Thyroid gland (tissue), 4 donors: ENCODE data around the gene SLC25A36. TPM values are rescaled to one million over a fixed set of nuclear protein-coding genes. Genes with fewer than 3 reads are reported as not detected.

Experiments used
- DNase-seq, 2 donors: peaks; one replicate each; pipeline ENCODE4 v3.0.0-alpha.2; 2019
- H3K27ac ChIP-seq, 3 donors: fragments of 200-600 bp; sonication (generic); 1 replicate in 2 of 3; 2 replicates in 1 of 3; pipeline ENCODE4 v1.5.1; 2016 to 2019; ENCODE audit warnings: mild to moderate bottlenecking in 1 of 3, moderate library complexity in 1 of 3
- H3K27me3 ChIP-seq: fragments of 200-600 bp; sonication (generic); one replicate; pipeline ENCODE4 v1.5.1; 2019
- H3K36me3 ChIP-seq, 2 donors: fragments of 200-600 bp; sonication (generic); one replicate each; pipeline ENCODE4 v1.5.1; 2016 to 2019
- H3K4me1 ChIP-seq, 2 donors: fragments of 200-600 bp; sonication (generic); one replicate each; pipeline ENCODE4 v1.5.1; 2017 to 2019
- H3K4me3 ChIP-seq, 3 donors: fragments of 200-600 bp; sonication (generic); replicated peaks in 1 of 3; 1 replicate in 2 of 3; 2 replicates in 1 of 3; pipeline ENCODE4 v1.5.1; 2016; ENCODE audit warnings: mild to moderate bottlenecking in 1 of 3
- H3K9me3 ChIP-seq: fragments of 200-600 bp; sonication (generic); one replicate; pipeline ENCODE4 v1.5.1; 2017
- POLR2A ChIP-seq, 2 donors: fragments of 450-650 bp; IDR thresholded peaks; one replicate each; pipeline ENCODE4 v1.6.1; 2017; ENCODE audit warnings: antibody characterized with exemption in 2 of 2, mild to moderate bottlenecking in 2 of 2, moderate library complexity in 1 of 2
- WGBS, 2 donors: methylation state at CpG; one replicate each; pipeline ENCODE4 v1.1.5; 2017; 5-methylcytosine and 5-hydroxymethylcytosine counted together
- intact Hi-C: fragments of 100-400 bp; cut with DNase I; formaldehyde crosslinking; loops from one replicate; pipeline ENCODE4 v1.15.1; 2023
- total RNA-seq, 4 donors: library from RNA; depleted of rRNA; stranded (reverse); fragments of >200 nt; gene quantifications; one replicate each; pipeline ENCODE4 v1.2.3, GENCODE V29; 2016
- TF ChIP-seq, protein P1 (sequence below), 6 experiments: fragments of 200-600 bp in 3 of 6; fragments of 450-650 bp in 3 of 6; sonication (generic) in 3 of 6; IDR thresholded peaks; one replicate each; pipeline ENCODE4 v1.5.1; 2016 to 2019; ENCODE audit warnings: antibody characterized with exemption in 6 of 6, mild to moderate bottlenecking in 2 of 6, inconsistent platforms in 1 of 6, moderate library complexity in 1 of 6

The SLC25A36 gene
- total RNA-seq, 4 donors from 2014 or later = 102 to 226 (median 145) TPM

DNA sequence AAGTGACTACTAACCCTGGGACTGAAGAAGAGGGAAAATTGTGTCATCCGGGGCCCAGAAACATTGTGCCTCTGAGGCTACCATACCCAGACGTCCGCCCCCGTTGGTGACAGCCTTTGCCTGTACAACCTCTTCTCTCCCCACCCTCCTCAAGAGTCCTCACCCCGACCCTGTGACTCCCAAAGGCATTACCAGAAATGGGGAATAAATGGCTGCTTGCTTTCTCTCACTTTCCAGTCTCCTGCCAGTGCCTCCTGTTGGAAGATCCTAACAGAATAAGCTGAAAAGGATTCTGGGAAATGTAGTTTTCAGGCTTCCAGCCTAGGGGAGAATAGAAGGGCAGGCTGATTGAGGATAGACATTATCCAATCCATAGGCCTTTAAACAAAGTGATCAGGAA lies 30.8 kb upstream of the SLC25A36 start:
- TF ChIP-seq POLR2A (IDR thresholded peaks at IDR 0.05) = no peak
- TF ChIP-seq, protein P1, sequence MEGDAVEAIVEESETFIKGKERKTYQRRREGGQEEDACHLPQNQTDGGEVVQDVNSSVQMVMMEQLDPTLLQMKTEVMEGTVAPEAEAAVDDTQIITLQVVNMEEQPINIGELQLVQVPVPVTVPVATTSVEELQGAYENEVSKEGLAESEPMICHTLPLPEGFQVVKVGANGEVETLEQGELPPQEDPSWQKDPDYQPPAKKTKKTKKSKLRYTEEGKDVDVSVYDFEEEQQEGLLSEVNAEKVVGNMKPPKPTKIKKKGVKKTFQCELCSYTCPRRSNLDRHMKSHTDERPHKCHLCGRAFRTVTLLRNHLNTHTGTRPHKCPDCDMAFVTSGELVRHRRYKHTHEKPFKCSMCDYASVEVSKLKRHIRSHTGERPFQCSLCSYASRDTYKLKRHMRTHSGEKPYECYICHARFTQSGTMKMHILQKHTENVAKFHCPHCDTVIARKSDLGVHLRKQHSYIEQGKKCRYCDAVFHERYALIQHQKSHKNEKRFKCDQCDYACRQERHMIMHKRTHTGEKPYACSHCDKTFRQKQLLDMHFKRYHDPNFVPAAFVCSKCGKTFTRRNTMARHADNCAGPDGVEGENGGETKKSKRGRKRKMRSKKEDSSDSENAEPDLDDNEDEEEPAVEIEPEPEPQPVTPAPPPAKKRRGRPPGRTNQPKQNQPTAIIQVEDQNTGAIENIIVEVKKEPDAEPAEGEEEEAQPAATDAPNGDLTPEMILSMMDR (IDR thresholded peaks at IDR 0.05) = no peak
- intact Hi-C loops = no loop called here
- Histone ChIP-seq H3K27ac (no peak overlapping the region), H3K4me1 (no peaks in the 10 kb centered on the region), H3K4me3 (no peak overlapping the region), H3K36me3 (no peaks in the 10 kb centered on the region), H3K9me3 (no peaks in the 10 kb centered on the region), H3K27me3 (no peaks in the 10 kb centered on the region)
- DNase-seq = no peak
- WGBS, 2 donors = 25 to 43% methylated on average over 5 of the region's 5 CpGs

DNA sequence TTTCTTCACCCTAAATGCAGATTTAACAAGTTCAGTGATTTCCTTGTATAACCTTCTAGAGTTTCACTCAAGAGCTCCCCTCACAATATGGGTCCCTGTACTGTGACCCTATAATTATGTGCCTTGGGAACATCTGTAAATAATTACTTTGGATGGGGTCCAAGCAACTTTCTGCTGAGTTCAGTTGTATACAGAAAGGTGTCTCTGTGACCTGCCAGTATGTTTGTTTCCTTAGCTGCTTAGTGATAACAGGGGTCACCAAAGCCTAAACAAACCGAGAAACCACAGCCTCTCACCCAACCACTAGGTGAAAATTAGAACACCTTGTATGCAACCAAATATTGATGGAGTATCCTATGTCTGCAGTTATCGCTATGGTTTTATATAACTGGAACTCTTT lies 29.8 kb upstream of the SLC25A36 start:
- H3K9me3 ChIP-seq = no peaks in the 10 kb centered on the region
- DNase-seq = no peak
- H3K36me3 ChIP-seq = no peaks in the 10 kb centered on the region
- no peak overlapping the region for H3K27ac ChIP-seq
- H3K4me3 ChIP-seq = no peak overlapping the region
- TF ChIP-seq, protein P1 (IDR thresholded peaks at IDR 0.05) = no peak
- TF ChIP-seq POLR2A (IDR thresholded peaks at IDR 0.05) = no peak
- intact Hi-C loops = no loop called here
- 45 to 63% methylated on average over 2 of the region's 2 CpGs for WGBS, 2 donors
- H3K4me1 ChIP-seq = no peaks in the 10 kb centered on the region
- H3K27me3 ChIP-seq = no peaks in the 10 kb centered on the region

DNA sequence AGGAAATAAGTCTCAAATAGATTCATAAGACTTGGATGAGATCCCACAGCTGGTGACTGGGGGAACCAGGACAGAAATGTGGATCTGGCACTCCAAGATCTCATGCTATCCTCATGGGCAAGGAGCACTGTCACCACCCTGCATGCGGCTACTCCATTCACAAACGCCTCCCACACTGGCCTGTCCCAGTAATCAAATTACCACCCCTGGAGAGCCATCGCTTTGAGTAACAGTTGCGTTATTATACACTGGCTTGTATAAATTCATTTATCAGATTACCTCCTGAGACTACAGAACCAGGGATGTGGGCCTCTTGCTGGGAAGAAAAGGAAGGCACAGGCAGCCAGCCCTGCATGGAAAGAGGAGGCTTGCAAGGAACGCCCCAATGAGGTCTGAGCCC lies 27.9 kb upstream of the SLC25A36 start:
- H3K4me3 ChIP-seq = no peak overlapping the region
- H3K27me3 ChIP-seq = no peaks in the 10 kb centered on the region
- no peak overlapping the region for H3K27ac ChIP-seq
- no peaks in the 10 kb centered on the region for H3K9me3 ChIP-seq
- H3K4me1 ChIP-seq = no peaks in the 10 kb centered on the region
- no peaks in the 10 kb centered on the region for H3K36me3 ChIP-seq
- TF ChIP-seq, protein P1 (IDR thresholded peaks at IDR 0.05) = no peak
- TF ChIP-seq POLR2A (IDR thresholded peaks at IDR 0.05) = no peak
- intact Hi-C loops = no loop called here
- no peak for DNase-seq
- WGBS, 2 donors = 85 to 89% methylated on average over 5 of the region's 5 CpGs

DNA sequence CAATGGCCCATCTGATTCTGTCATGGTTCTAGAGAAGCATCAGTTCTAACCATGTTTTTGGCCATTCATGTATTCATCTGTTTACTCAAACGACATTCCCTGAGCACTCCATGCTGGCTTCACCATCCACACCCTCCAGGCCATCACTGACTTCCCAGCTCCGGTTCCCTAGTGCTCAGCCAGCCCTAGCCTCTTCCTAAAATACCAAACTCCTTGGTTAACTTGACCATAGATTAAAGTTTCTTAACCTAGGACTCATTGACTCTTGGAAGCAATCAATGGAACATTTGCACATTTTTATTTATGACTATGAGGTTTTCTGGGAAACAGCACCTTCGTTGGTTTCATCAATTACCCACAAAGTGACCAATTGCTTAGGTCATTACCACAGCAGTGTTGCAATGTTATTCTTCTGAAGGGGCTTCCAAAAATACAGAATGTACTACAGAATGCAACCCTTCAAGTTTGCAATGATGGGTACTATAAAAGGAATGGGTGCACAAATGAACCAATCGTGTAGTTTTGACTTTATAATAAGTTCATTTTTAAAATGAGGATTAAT lies 27.2 kb upstream of the SLC25A36 start:
- Histone ChIP-seq H3K9me3 (no peaks in the 10 kb centered on the region), H3K4me1 (no peaks in the 10 kb centered on the region), H3K4me3 (no peak overlapping the region), H3K36me3 (no peaks in the 10 kb centered on the region), H3K27me3 (no peaks in the 10 kb centered on the region), H3K27ac (no peak overlapping the region)
- WGBS, 2 donors = 75 to 77% methylated on average over 4 of the region's 4 CpGs
- no peak for DNase-seq
- intact Hi-C loops = no loop called here
- TF ChIP-seq, protein P1 (IDR thresholded peaks at IDR 0.05) = no peak
- no peak for TF ChIP-seq POLR2A (IDR thresholded peaks at IDR 0.05)

DNA sequence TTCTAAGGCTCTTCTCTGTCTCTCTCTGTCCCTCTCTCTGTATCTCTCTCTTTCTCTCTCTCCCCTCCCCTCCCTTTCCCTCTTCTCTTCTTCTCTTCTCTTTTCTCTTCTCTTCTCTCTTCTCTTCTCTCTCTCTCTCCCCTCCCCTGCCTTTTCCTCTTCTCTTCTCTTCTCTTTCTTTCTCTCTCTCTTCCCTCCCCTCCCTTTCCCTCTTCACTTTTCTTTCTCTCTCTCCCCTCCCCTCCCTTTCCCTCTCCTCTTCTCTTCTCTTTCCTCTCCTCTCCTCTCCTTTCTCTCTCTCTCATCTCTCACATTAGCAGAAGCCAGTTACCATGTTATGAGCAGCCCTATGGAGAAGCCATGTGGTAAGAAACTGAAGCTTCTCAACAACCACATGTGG lies 25.0 kb upstream of the SLC25A36 start:
- Histone ChIP-seq H3K27me3 (no peaks in the 10 kb centered on the region), H3K4me3 (no peak overlapping the region), H3K27ac (no peak overlapping the region), H3K4me1 (no peaks in the 10 kb centered on the region), H3K36me3 (no peaks in the 10 kb centered on the region), H3K9me3 (no peaks in the 10 kb centered on the region)
- intact Hi-C loops = no loop called here
- no peak for TF ChIP-seq POLR2A (IDR thresholded peaks at IDR 0.05)
- TF ChIP-seq, protein P1 (IDR thresholded peaks at IDR 0.05) = no peak
- no peak for DNase-seq
